GM12878 (cell line): ENCODE results near the gene IER5L. TPM values are rescaled to one million over a fixed set of nuclear protein-coding genes. Genes with fewer than 3 reads are reported as not detected.

Source experiments
- ATAC-seq: fragments of 200-7000 bp; cut with Tn5 transposase; 3 replicates; pipeline ENCODE4 v1.9.1; 2020; ENCODE audit warnings: mild to moderate bottlenecking, moderate library complexity
- BruUV-seq: library from RNA; stranded (reverse); fragments of 400-500 nt; replicated peaks from 2 replicates; lab custom pipeline; 2021; lab: Mats Ljungman, UMichigan
- CTCF ChIA-PET: fragments of 300-600 bp; sonication (Branson Sonifier 250); formaldehyde crosslinking; extraction: SDS; loops from one replicate; lab custom pipeline; 2021; ENCODE audit warnings: inconsistent platforms; lab: Yijun Ruan, JAX
- POLR2A ChIA-PET: fragments of 350-600 bp; formaldehyde crosslinking; extraction: SDS; loops from one replicate; lab custom pipeline; 2021; ENCODE audit warnings: inconsistent platforms; lab: Charles Lee
- RAD21 ChIA-PET: fragments of 300-600 bp; sonication (Branson Sonifier 250); formaldehyde crosslinking; loops from one replicate; lab custom pipeline; 2023; ENCODE audit warnings: antibody characterized with exemption; ENCODE audit not compliant: unreplicated experiment; lab: Charles Lee
- SMC1A ChIA-PET: fragments of 300-600 bp; sonication (Branson Sonifier 250); formaldehyde crosslinking; loops from one replicate; lab custom pipeline; 2023; ENCODE audit not compliant: unreplicated experiment, uncharacterized antibody; lab: Charles Lee
- DNase-seq: peaks from one replicate; pipeline ENCODE4 v3.0.0-alpha.2; 2011; ENCODE audit warnings: low read depth, low spot score
- FAIRE-seq: peaks from 3 replicates; lab custom pipeline; 2011; peaks lifted over from hg19 to GRCh38; lab: Jason Lieb, UNC
- H2AFZ ChIP-seq: 2 replicates; pipeline ENCODE4 v1.6.0; 2011; ENCODE audit warnings: low read depth, low read length, control low read depth; ENCODE audit not compliant: control insufficient read depth
- H3K27ac ChIP-seq: 2 replicates; pipeline ENCODE4 v1.5.1; 2011; ENCODE audit warnings: control low read depth; ENCODE audit not compliant: control insufficient read depth, insufficient read depth
- H3K27me3 ChIP-seq, 2 experiments: replicated peaks in 1 of 2; 2 replicates each; pipeline versions ENCODE4 v1.6.0 to v1.6.1; 2011; ENCODE audit warnings: low read length in 1 of 2; ENCODE audit not compliant: control insufficient read depth in 2 of 2, insufficient read depth in 2 of 2
- H3K36me3 ChIP-seq, 2 experiments: 2 replicates each; pipeline ENCODE4 v1.5.1; 2011; ENCODE audit warnings: low read length in 1 of 2; ENCODE audit not compliant: control insufficient read depth in 2 of 2, insufficient read depth in 2 of 2
- H3K4me1 ChIP-seq: 2 replicates; pipeline ENCODE4 v1.6.1; 2011; ENCODE audit warnings: mild to moderate bottlenecking, low read length, moderate library complexity, mixed read lengths; ENCODE audit not compliant: control insufficient read depth, insufficient read depth
- H3K4me2 ChIP-seq: 2 replicates; pipeline ENCODE4 v1.6.0; 2011; ENCODE audit warnings: control low read depth; ENCODE audit not compliant: control insufficient read depth, insufficient read depth
- H3K4me3 ChIP-seq: fragments of 200-600 bp; sonication (generic); 2 replicates; pipeline ENCODE4 v1.5.1; 2016
- H3K79me2 ChIP-seq: 2 replicates; pipeline ENCODE4 v1.6.0; 2011; ENCODE audit warnings: low read length; ENCODE audit not compliant: control insufficient read depth, insufficient read depth
- H3K9ac ChIP-seq: 2 replicates; pipeline ENCODE4 v1.8.0; 2011; ENCODE audit warnings: low read length, control low read depth, mixed read lengths; ENCODE audit not compliant: control insufficient read depth, insufficient read depth
- H3K9me3 ChIP-seq: replicated peaks from 3 replicates; pipeline ENCODE4 v1.5.1; 2011; ENCODE audit warnings: mild to moderate bottlenecking, low read length; ENCODE audit not compliant: control insufficient read depth, insufficient read depth
- H4K20me1 ChIP-seq: 2 replicates; pipeline ENCODE4 v1.6.0; 2011; ENCODE audit not compliant: control insufficient read depth, insufficient read depth
- ATF3 ChIP-seq: IDR thresholded peaks from 2 replicates; pipeline ENCODE4 v1.6.1; 2011; ENCODE audit warnings: low read depth, mild to moderate bottlenecking, low read length, moderate library complexity, borderline replicate concordance; ENCODE audit errors: extremely low read depth
- ATF7 ChIP-seq: fragments of 450-650 bp; IDR thresholded peaks from 2 replicates; pipeline ENCODE4 v1.6.1; 2016; ENCODE audit warnings: low read depth, mild to moderate bottlenecking
- CBFB ChIP-seq: IDR thresholded peaks from 2 replicates; pipeline ENCODE4 v1.6.1; 2016; ENCODE audit warnings: antibody characterized with exemption, low read depth
- FOS ChIP-seq: IDR thresholded peaks from 3 replicates; pipeline ENCODE4 v1.6.1; 2011; ENCODE audit warnings: borderline replicate concordance; ENCODE audit not compliant: insufficient read length; ENCODE audit errors: extremely low read depth
- HDAC6 ChIP-seq: fragments of 200-600 bp; sonication (generic); IDR thresholded peaks from one replicate; pipeline ENCODE4 v1.8.0; 2017; ENCODE audit warnings: antibody characterized with exemption; ENCODE audit not compliant: unreplicated experiment
- IKZF2 ChIP-seq, 2 experiments: fragments of 450-650 bp; IDR thresholded peaks; 2 replicates each; pipeline ENCODE4 v1.6.1; 2017; ENCODE audit warnings: mild to moderate bottlenecking in 2 of 2, moderate library complexity in 2 of 2
- IRF5 ChIP-seq: fragments of 450-650 bp; IDR thresholded peaks from 2 replicates; pipeline ENCODE4 v1.6.1; 2017; ENCODE audit warnings: borderline replicate concordance
- LARP7 ChIP-seq: fragments of 450-650 bp; IDR thresholded peaks from 2 replicates; pipeline ENCODE4 v1.6.1; 2017; ENCODE audit warnings: mild to moderate bottlenecking
- MTA3 ChIP-seq: IDR thresholded peaks from 2 replicates; pipeline ENCODE4 v1.6.1; 2012; ENCODE audit warnings: low read length, inconsistent platforms, borderline replicate concordance
- NFYA ChIP-seq: IDR thresholded peaks from 2 replicates; pipeline ENCODE4 v1.6.1; 2011; ENCODE audit warnings: low read depth, mild to moderate bottlenecking, low read length, improper control_type of control experiment, borderline replicate concordance
- NR2F1 ChIP-seq: fragments of 450-650 bp; conservative IDR thresholded peaks from 2 replicates; pipeline ENCODE4 v1.6.1; 2017; ENCODE audit warnings: mild to moderate bottlenecking
- POLR2A ChIP-seq: IDR thresholded peaks from 2 replicates; pipeline ENCODE4 v1.6.1; 2011; ENCODE audit warnings: low read depth, mild to moderate bottlenecking, low read length
- POLR2AphosphoS2 ChIP-seq: IDR thresholded peaks from 2 replicates; pipeline ENCODE4 v1.6.1; 2011; ENCODE audit warnings: low read depth, mild to moderate bottlenecking, low read length, improper control_type of control experiment, moderate library complexity
- SMAD1 ChIP-seq: fragments of 450-650 bp; IDR thresholded peaks from 2 replicates; pipeline ENCODE4 v1.6.1; 2018; ENCODE audit warnings: mild to moderate bottlenecking, low read depth; ENCODE audit not compliant: partially characterized antibody
- SP1 ChIP-seq: IDR thresholded peaks from one replicate; pipeline ENCODE4 v1.6.1; 2011; ENCODE audit warnings: low read depth, low read length
- STAT1 ChIP-seq: fragments of 450-650 bp; conservative IDR thresholded peaks from 2 replicates; pipeline ENCODE4 v1.6.1; 2014; ENCODE audit warnings: antibody characterized with exemption, mild to moderate bottlenecking
- SUZ12 ChIP-seq: fragments of 200-600 bp; sonication (generic); IDR thresholded peaks from one replicate; pipeline ENCODE4 v1.6.1; 2018; ENCODE audit warnings: antibody characterized with exemption, mild to moderate bottlenecking; ENCODE audit not compliant: unreplicated experiment
- YY1 ChIP-seq: IDR thresholded peaks from 2 replicates; pipeline ENCODE4 v1.6.1; 2011; ENCODE audit warnings: low read depth, mild to moderate bottlenecking, low read length
- WGBS: methylation state at CpG from one replicate; pipeline ENCODE4 v1.1.6; 2016; ENCODE audit warnings: low lambda C conversion rate; ENCODE audit not compliant: insufficient replicate concordance, insufficient coverage; ENCODE audit errors: missing lambda C conversion rate; 5-methylcytosine and 5-hydroxymethylcytosine counted together
- in situ Hi-C: fragments of 300-500 bp; cut with MboI; formaldehyde crosslinking; loops from 9 replicates; pipeline ENCODE4 v1.14.3; 2018; ENCODE audit warnings: mixed read lengths
- intact Hi-C: fragments of 100-400 bp; cut with micrococcal nuclease; formaldehyde crosslinking; loops from one replicate; pipeline ENCODE4 v1.14.2; 2022; ENCODE audit not compliant: unreplicated experiment
- polyA plus RNA-seq, 11 experiments: library from polyadenylated mRNA; depleted of rRNA in 4 of 11; unstranded in 6 of 11; stranded (reverse) in 5 of 11; fragments of >200 nt; fragmentation: Nextera tagmentation in 4 of 11; fragmentation: Illumina TruSeq in 1 of 11; extraction: Ambion mirVana in 4 of 11; extraction: Trizol in 1 of 11; gene quantifications; 1 replicate in 1 of 11; 2 replicates in 10 of 11; pipeline versions ENCODE4 v1.2.1 to v1.2.3, GENCODE V29; 2011 to 2016; ENCODE audit warnings: inconsistent platforms in 2 of 11, missing spikeins in 2 of 11, low read depth in 1 of 11
- total RNA-seq, 4 experiments: library from RNA; depleted of rRNA in 3 of 4; stranded (reverse); fragments of >200 nt in 3 of 4; fragmentation: Illumina TruSeq in 1 of 4; extraction: Trizol in 1 of 4; gene quantifications; 2 replicates each; pipeline versions ENCODE4 v1.2.1 to v1.2.3, GENCODE V29; 2013 to 2021
- TF ChIP-seq, protein P1 (sequence below): IDR thresholded peaks from 2 replicates; pipeline ENCODE4 v1.6.1; 2011; ENCODE audit warnings: borderline replicate concordance, low read depth, mild to moderate bottlenecking, moderate library complexity, mixed read lengths, low read length; ENCODE audit not compliant: insufficient read depth; ENCODE audit errors: extremely low read length
- TF ChIP-seq, protein P2 (sequence below): IDR thresholded peaks from 2 replicates; pipeline ENCODE4 v1.6.1; 2012; ENCODE audit warnings: mild to moderate bottlenecking, low read depth, low read length

The IER5L gene
- total and polyA plus RNA-seq, 10 of the 15 experiments (the other 5 are each of a cell fraction or from before 2014, with no cell fraction given), result 0.04 to 1.4 (median 0.17) TPM

GRCh38 chr9:129201866-129202265 is 23.8 kb upstream of the IER5L start:
- ChIA-PET CTCF (interaction anchor here (0.7 kb wide), 1 partner anchor 544 kb away, joined by 4 read pairs; no protein-coding TSS in a partner anchor), SMC1A (no interaction called here), POLR2A (no interaction called here), RAD21 (no interaction called here)
- DNase-seq (no peak), ATAC-seq (no peak), FAIRE-seq (no peak)
- Histone ChIP-seq H2AFZ (no peak overlapping the region), H3K4me2 (no peak overlapping the region), H3K9me3 (no peaks in the 10 kb centered on the region), H3K4me1 (no peaks in the 10 kb centered on the region), H4K20me1 (no peaks in the 10 kb centered on the region), H3K27me3 (no peaks in the 10 kb centered on the region), H3K27ac (no peak overlapping the region), H3K4me3 (no peak overlapping the region), H3K9ac (no peak overlapping the region), H3K79me2 (no peaks in the 10 kb centered on the region), H3K36me3 (no peaks in the 10 kb centered on the region)
- TF ChIP-seq YY1 (no peak), ATF3 (no peak), NR2F1 (no peak), NFYA (no peak), CBFB (no peak), ATF7 (no peak), HDAC6 (no peak), IKZF2 (IDR thresholded peaks at IDR 0.05) (no peak), STAT1 (no peak), FOS (no peak), SMAD1 (no peak), SP1 (no peak), SUZ12 (no peak), POLR2A (no peak), LARP7 (no peak), POLR2AphosphoS2 (no peak), MTA3 (no peak), IRF5 (no peak)
- TF ChIP-seq, protein P1, sequence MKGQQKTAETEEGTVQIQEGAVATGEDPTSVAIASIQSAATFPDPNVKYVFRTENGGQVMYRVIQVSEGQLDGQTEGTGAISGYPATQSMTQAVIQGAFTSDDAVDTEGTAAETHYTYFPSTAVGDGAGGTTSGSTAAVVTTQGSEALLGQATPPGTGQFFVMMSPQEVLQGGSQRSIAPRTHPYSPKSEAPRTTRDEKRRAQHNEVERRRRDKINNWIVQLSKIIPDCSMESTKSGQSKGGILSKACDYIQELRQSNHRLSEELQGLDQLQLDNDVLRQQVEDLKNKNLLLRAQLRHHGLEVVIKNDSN, result no peak
- TF ChIP-seq, protein P2, sequence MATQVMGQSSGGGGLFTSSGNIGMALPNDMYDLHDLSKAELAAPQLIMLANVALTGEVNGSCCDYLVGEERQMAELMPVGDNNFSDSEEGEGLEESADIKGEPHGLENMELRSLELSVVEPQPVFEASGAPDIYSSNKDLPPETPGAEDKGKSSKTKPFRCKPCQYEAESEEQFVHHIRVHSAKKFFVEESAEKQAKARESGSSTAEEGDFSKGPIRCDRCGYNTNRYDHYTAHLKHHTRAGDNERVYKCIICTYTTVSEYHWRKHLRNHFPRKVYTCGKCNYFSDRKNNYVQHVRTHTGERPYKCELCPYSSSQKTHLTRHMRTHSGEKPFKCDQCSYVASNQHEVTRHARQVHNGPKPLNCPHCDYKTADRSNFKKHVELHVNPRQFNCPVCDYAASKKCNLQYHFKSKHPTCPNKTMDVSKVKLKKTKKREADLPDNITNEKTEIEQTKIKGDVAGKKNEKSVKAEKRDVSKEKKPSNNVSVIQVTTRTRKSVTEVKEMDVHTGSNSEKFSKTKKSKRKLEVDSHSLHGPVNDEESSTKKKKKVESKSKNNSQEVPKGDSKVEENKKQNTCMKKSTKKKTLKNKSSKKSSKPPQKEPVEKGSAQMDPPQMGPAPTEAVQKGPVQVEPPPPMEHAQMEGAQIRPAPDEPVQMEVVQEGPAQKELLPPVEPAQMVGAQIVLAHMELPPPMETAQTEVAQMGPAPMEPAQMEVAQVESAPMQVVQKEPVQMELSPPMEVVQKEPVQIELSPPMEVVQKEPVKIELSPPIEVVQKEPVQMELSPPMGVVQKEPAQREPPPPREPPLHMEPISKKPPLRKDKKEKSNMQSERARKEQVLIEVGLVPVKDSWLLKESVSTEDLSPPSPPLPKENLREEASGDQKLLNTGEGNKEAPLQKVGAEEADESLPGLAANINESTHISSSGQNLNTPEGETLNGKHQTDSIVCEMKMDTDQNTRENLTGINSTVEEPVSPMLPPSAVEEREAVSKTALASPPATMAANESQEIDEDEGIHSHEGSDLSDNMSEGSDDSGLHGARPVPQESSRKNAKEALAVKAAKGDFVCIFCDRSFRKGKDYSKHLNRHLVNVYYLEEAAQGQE, result no peak
- intact Hi-C loops (loop anchor here (2.0 kb wide), 1 partner anchor 69 kb away; no protein-coding TSS in a partner anchor), in situ Hi-C loops (no loop called here)
- 51% methylated on average over 9 of the region's 9 CpGs for WGBS
- no TSS peak for BruUV-seq
